ENCODE data around the gene TNFRSF8. TPM values are rescaled to one million over a fixed set of nuclear protein-coding genes. Genes with fewer than 3 reads are reported as not detected.

Gene TNFRSF8
- total and polyA plus RNA-seq, 8 donors: 0.11 to 2.8 (median 0.21) TPM

DNA sequence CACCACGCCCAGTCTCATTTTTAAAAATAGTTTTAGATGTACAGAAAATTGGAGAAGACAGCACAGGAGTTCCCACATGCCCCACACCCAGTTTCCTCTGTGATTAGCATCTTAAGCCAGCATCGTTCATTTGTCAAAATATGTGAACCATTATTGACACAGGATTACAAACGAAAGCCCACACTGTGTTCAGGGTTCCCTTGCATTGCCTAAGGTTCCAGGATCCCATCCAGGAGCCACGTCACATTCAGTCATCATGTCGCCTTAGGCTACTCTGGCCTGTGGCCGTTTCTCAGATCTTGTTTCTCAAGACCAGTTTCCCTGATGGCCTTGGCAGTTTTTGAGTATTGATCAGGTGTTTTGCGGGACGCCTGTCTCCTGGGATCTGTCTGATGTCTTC lies 69.0 kb downstream of the TNFRSF8 start:
- no peaks in the 10 kb centered on the region for H3K36me3 ChIP-seq
- DNase-seq: peak in 1 of 4 donors; percentile 10
- H3K4me1 ChIP-seq: peaks cover 5 to 69% of the 10 kb centered on the region in 2 donors
- no peaks in the 10 kb centered on the region for H3K9me3 ChIP-seq
- no peaks in the 10 kb centered on the region for H3K27me3 ChIP-seq
- TF ChIP-seq, protein P1, sequence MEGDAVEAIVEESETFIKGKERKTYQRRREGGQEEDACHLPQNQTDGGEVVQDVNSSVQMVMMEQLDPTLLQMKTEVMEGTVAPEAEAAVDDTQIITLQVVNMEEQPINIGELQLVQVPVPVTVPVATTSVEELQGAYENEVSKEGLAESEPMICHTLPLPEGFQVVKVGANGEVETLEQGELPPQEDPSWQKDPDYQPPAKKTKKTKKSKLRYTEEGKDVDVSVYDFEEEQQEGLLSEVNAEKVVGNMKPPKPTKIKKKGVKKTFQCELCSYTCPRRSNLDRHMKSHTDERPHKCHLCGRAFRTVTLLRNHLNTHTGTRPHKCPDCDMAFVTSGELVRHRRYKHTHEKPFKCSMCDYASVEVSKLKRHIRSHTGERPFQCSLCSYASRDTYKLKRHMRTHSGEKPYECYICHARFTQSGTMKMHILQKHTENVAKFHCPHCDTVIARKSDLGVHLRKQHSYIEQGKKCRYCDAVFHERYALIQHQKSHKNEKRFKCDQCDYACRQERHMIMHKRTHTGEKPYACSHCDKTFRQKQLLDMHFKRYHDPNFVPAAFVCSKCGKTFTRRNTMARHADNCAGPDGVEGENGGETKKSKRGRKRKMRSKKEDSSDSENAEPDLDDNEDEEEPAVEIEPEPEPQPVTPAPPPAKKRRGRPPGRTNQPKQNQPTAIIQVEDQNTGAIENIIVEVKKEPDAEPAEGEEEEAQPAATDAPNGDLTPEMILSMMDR (IDR thresholded peaks at IDR 0.05): no peak
- no peak overlapping the region for H3K4me3 ChIP-seq
- intact Hi-C loops (cut with DNase I): no loop called here
- ATAC-seq: no peak
- peak overlapping the region; percentile 65 to 84 for H3K27ac ChIP-seq

DNA sequence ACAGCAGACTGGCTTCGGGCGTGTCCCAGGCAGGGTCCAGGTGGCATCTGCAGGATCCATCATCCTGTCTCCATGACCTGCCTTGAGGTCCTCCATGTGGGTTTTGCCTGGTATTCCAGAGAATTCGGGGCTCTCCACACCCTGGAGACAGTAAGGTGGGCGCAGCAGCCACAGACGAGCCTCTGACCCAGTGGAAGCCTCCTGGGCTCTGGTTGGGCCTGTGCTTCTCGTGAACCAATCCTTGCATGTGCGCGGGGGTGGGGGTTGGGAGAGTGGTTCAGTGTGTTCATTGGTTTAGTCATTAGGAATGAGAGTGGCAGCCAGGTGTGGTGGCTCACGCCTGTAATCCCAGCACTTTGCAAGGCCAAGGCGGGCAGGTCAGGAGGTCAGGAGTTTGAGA lies 71.6 kb downstream of the TNFRSF8 start:
- no peaks in the 10 kb centered on the region for H3K36me3 ChIP-seq
- TF ChIP-seq, protein P1 (IDR thresholded peaks at IDR 0.05): no peak
- H3K9me3 ChIP-seq: no peaks in the 10 kb centered on the region
- H3K4me3 ChIP-seq: no peak overlapping the region
- intact Hi-C loops (cut with DNase I): no loop called here
- no peaks in the 10 kb centered on the region for H3K27me3 ChIP-seq
- no peak overlapping the region for H3K27ac ChIP-seq
- H3K4me1 ChIP-seq: peaks cover 5 to 77% of the 10 kb centered on the region in 2 donors
- no peak for ATAC-seq
- no peak for DNase-seq

DNA sequence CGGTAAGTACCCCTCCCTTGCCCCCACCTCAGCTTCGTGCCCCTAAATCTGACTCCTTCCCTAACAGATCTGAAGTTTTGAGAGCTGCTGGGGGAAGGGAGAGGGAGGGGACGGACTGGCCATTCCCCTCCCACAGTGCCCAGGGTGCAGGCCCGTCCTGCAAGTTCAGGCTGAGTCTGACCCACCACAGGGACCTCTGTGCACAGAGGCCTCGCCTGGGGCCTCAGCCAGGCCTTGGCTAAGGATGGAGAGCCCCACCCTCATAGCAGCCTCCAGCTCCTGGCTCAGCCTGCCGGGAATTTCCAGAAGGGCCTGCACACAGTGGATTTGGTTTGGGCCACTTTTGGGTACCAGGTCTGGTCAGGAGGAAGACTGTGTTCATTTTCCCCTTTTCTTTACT lies 72.5 kb downstream of the TNFRSF8 start:
- DNase-seq (peak in 1 of 4 donors; percentile 79), ATAC-seq (peak; percentile 69)
- Histone ChIP-seq H3K27me3 (no peaks in the 10 kb centered on the region), H3K9me3 (no peaks in the 10 kb centered on the region), H3K4me3 (no peak overlapping the region), H3K27ac (no peak overlapping the region), H3K4me1 (peaks cover 5 to 80% of the 10 kb centered on the region in 2 donors), H3K36me3 (no peaks in the 10 kb centered on the region)
- TF ChIP-seq, protein P1 (IDR thresholded peaks at IDR 0.05): no peak
- intact Hi-C loops (cut with DNase I): no loop called here

DNA sequence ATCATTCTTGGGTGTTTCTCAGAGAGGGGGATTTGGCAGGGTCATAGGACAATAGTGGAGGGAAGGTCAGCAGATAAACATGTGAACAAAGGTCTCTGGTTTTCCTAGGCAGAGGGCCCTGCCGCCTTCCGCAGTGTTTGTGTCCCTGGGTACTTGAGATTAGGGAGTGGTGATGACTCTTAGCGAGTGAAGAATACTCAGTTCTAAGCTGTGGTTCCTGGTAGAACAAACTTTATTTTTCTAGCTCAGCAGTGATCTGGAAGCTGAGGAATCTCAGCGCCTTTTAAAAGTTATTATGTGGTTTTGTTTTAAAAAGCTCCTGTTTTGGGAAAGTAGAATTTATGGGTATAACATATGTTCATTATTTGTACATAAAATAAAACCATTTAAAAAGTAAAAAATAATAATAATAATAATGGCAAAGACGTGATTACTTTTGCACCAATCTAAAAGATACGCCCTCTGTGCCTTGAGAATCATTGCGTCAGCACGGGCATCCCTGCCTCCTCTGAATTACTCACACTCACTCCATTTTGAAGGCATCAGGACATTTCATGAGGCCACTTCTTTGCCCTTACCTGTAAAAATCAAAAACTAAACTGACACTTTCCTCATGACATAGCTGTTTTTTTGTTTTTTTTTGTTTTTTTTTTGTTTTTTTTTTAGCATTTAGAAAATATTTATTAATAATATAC lies 74.0 kb downstream of the TNFRSF8 start:
- Histone ChIP-seq H3K27me3 (no peaks in the 10 kb centered on the region), H3K36me3 (no peaks in the 10 kb centered on the region), H3K4me3 (no peak overlapping the region), H3K27ac (peak overlapping the region; percentile 18 to 44), H3K9me3 (no peaks in the 10 kb centered on the region), H3K4me1 (peaks cover 5 to 80% of the 10 kb centered on the region in 2 donors)
- no peak for DNase-seq
- intact Hi-C loops (cut with DNase I): no loop called here
- TF ChIP-seq, protein P1 (IDR thresholded peaks at IDR 0.05): no peak
- ATAC-seq: peak; percentile 49

DNA sequence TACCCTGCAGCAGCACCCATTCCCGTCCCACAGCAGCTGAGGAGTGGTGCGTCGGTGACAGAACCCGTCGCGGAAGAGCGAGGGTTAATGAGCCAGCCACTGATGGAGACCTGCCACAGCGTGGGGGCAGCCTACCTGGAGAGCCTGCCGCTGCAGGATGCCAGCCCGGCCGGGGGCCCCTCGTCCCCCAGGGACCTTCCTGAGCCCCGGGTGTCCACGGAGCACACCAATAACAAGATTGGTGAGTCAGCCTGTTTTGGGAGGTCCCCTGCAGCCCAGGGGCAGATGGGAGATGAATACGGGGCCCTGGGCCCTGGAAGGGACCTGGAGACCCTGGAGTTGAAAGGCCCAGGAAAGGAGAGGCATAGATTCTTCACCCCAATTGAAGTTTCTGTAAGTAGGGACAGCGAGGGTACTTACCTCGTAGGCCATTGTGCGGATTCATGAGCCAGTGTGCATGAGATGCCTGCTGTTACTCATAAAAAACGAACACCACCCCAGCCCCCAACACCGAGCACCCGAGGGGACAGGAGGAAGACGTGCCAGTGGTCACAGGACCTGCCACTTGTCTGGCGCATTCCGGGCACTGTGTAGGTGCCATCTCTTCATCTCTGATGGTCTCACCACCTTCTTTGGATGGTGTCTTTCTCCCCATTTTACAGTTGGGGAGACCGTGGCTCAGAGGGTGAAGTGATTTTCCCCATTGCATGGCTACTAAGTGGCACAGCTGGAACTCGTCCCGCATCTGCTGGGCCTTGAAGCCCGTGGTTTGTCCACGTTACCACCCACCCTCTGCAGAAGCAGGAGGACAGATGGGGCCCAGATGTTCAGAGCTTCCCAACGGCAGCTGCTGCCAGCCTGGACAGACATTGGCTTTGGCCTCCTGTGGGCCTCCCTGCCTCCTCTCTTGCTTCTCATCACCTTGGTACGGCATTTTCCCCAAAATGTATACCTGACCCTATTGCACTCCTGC lies 75.4 kb downstream of the TNFRSF8 start:
- ATAC-seq: no peak
- Histone ChIP-seq H3K4me3 (no peak overlapping the region), H3K27ac (no peak overlapping the region), H3K4me1 (peaks cover 4 to 80% of the 10 kb centered on the region in 2 donors), H3K27me3 (no peaks in the 10 kb centered on the region), H3K9me3 (no peaks in the 10 kb centered on the region), H3K36me3 (no peaks in the 10 kb centered on the region)
- no peak for DNase-seq
- intact Hi-C loops (cut with DNase I): no loop called here
- TF ChIP-seq, protein P1 (IDR thresholded peaks at IDR 0.05): no peak
